Osteoblast (primary cell): ENCODE data around the gene PKD1L1. TPM values are rescaled to one million over a fixed set of nuclear protein-coding genes. Genes with fewer than 3 reads are reported as not detected.

ENCODE experiments used
- DNase-seq: peaks from one replicate; pipeline ENCODE4 v3.0.0; 2011; ENCODE audit warnings: low spot score, mixed read lengths; ENCODE audit not compliant: insufficient read length; ENCODE audit errors: missing footprints
- H2AFZ ChIP-seq: 2 replicates; pipeline ENCODE4 v1.6.0; 2011; ENCODE audit warnings: mild to moderate bottlenecking, low read length
- H3K27ac ChIP-seq: 2 replicates; pipeline ENCODE4 v1.5.1; 2011; ENCODE audit warnings: mild to moderate bottlenecking, low read depth, low read length, moderate library complexity
- H3K27me3 ChIP-seq: 2 replicates; pipeline ENCODE4 v1.6.0; 2012; ENCODE audit warnings: mild to moderate bottlenecking, control low read depth, inconsistent platforms, low read length, moderate library complexity; ENCODE audit not compliant: insufficient read depth
- H3K36me3 ChIP-seq: 2 replicates; pipeline ENCODE4 v1.5.1; 2011; ENCODE audit warnings: mild to moderate bottlenecking, low read length, control low read depth, moderate library complexity; ENCODE audit not compliant: insufficient read depth
- H3K4me1 ChIP-seq: 2 replicates; pipeline ENCODE4 v1.5.1; 2011; ENCODE audit warnings: mild to moderate bottlenecking, low read length, control low read depth, moderate library complexity; ENCODE audit not compliant: insufficient read depth
- H3K4me2 ChIP-seq: 2 replicates; pipeline ENCODE4 v1.6.0; 2011; ENCODE audit warnings: mild to moderate bottlenecking, low read length; ENCODE audit not compliant: insufficient read depth
- H3K4me3 ChIP-seq: fragments of 200-600 bp; sonication (generic); 3 replicates; pipeline ENCODE4 v1.5.1; 2012; ENCODE audit warnings: mild to moderate bottlenecking, low read length, inconsistent platforms; ENCODE audit not compliant: insufficient read depth
- H3K79me2 ChIP-seq: 2 replicates; pipeline ENCODE4 v1.6.0; 2012; ENCODE audit warnings: mild to moderate bottlenecking, low read length, control low read depth, inconsistent platforms; ENCODE audit not compliant: insufficient read depth
- H3K9me3 ChIP-seq: 2 replicates; pipeline ENCODE4 v1.5.1; 2011; ENCODE audit warnings: low read depth, low read length, control low read depth
- H4K20me1 ChIP-seq: 2 replicates; pipeline ENCODE4 v1.6.0; 2012; ENCODE audit warnings: mild to moderate bottlenecking, low read length, control low read depth; ENCODE audit not compliant: insufficient read depth
- CTCF ChIP-seq: IDR thresholded peaks from 2 replicates; pipeline ENCODE4 v1.5.1; 2011; ENCODE audit warnings: mild to moderate bottlenecking, low read depth, low read length, moderate library complexity; ENCODE audit errors: extremely low read depth
- total RNA-seq: library from RNA; depleted of rRNA; stranded (reverse); fragments of >200 nt; gene quantifications from 2 replicates; pipeline ENCODE4 v1.2.3, GENCODE V29; 2012

The PKD1L1 gene
- total RNA-seq, 1 donor = under 0.01 TPM

DNA sequence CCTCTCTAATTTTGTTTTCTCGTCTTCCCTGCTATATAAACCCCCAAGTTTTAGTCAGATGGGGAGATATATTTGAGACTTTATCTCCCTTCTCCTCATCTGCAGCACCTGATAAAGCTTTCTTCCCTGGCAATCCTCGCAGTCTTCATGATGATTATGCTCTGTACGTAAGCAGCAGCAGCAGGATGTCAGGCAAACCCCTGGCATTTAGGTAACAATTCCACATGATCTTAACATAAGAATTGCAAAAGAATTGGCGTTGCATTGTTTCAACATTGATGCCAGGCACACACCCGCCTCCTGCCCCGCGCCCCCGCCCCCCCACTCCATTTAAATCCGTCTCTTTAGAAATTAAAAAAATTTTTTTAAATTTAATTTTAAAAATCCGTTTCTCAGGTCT, 6.1 kb downstream of the PKD1L1 start:
- no peak for DNase-seq
- Histone ChIP-seq H3K9me3 (no peaks in the 10 kb centered on the region), H4K20me1 (no peaks in the 10 kb centered on the region), H2AFZ (peak overlapping the region; percentile 45), H3K27me3 (no peaks in the 10 kb centered on the region), H3K36me3 (no peaks in the 10 kb centered on the region), H3K4me1 (peaks cover 30% of the 10 kb centered on the region), H3K4me3 (no peak overlapping the region), H3K79me2 (no peaks in the 10 kb centered on the region), H3K27ac (peak overlapping the region; percentile 91), H3K4me2 (peak overlapping the region; percentile 48)
- TF ChIP-seq CTCF = no peak

- Histone ChIP-seq H3K4me1 (peaks cover 30% of the 10 kb centered on the region), H3K27ac (peak overlapping the region; percentile 91), H3K4me3 (no peak overlapping the region), H4K20me1 (no peaks in the 10 kb centered on the region), H3K9me3 (no peaks in the 10 kb centered on the region), H2AFZ (no peak overlapping the region), H3K4me2 (peak overlapping the region; percentile 49), H3K27me3 (no peaks in the 10 kb centered on the region), H3K79me2 (no peaks in the 10 kb centered on the region), H3K36me3 (no peaks in the 10 kb centered on the region)
- DNase-seq = peak; percentile 95
- no peak for TF ChIP-seq CTCF
These were observed 7.0 kb downstream of the PKD1L1 start for GRCh38 chr7:47941136-47941844.

- Histone ChIP-seq H3K27me3 (no peaks in the 10 kb centered on the region), H3K4me3 (no peak overlapping the region), H3K79me2 (no peaks in the 10 kb centered on the region), H4K20me1 (no peaks in the 10 kb centered on the region), H3K4me2 (peak overlapping the region; percentile 29), H3K4me1 (peaks cover 30% of the 10 kb centered on the region), H2AFZ (peak overlapping the region; percentile 60), H3K27ac (peak overlapping the region; percentile 91), H3K36me3 (no peaks in the 10 kb centered on the region), H3K9me3 (no peaks in the 10 kb centered on the region)
- DNase-seq = peak; percentile 90
- TF ChIP-seq CTCF = no peak
These were observed 7.9 kb downstream of the PKD1L1 start for GRCh38 chr7:47940088-47941013.
